AG04450 (cell line): ENCODE measurements around the gene COTL1. TPM values are rescaled to one million over a fixed set of nuclear protein-coding genes. Genes with fewer than 3 reads are reported as not detected.
A peak's percentile ranks its signal among the peaks of the same experiment; 100 is the strongest.
"Not testable (repeated sequence)": the region's sequence is repeated elsewhere in the genome, so short reads cannot be mapped to it uniquely, and the experiment has no call there.

Experiments used
- CTCF ChIA-PET: fragments of 300-600, 350-600 bp; formaldehyde crosslinking; extraction: SDS; loops from one replicate; lab custom pipeline; 2022; ENCODE audit warnings: antibody characterized with exemption, inconsistent platforms; lab: Charles Lee
- POLR2A ChIA-PET: fragments of 350-600 bp; formaldehyde crosslinking; extraction: SDS; loops from one replicate; lab custom pipeline; 2021; ENCODE audit warnings: antibody characterized with exemption, inconsistent platforms; lab: Yijun Ruan, JAX
- DNase-seq: peaks from one replicate; pipeline ENCODE4 v3.0.0-alpha.2; 2011; ENCODE audit warnings: low read depth, low spot score
- H3K27ac ChIP-seq: one replicate; pipeline ENCODE4 v1.5.1; 2012; ENCODE audit warnings: low read depth, low read length, control low read depth
- H3K27me3 ChIP-seq: one replicate; pipeline ENCODE4 v1.6.0; 2012; ENCODE audit warnings: low read length; ENCODE audit not compliant: control insufficient read depth, insufficient read depth
- H3K4me3 ChIP-seq: 2 replicates; pipeline ENCODE4 v1.5.1; 2011; ENCODE audit warnings: mild to moderate bottlenecking, low read depth, low read length, control low read depth
- H3K9me3 ChIP-seq: 2 replicates; pipeline ENCODE4 v1.5.1; 2012; ENCODE audit warnings: low read length; ENCODE audit not compliant: control insufficient read depth, insufficient read depth
- CTCF ChIP-seq: IDR thresholded peaks from 2 replicates; pipeline ENCODE4 v1.5.1; 2011; ENCODE audit warnings: low read depth, low read length, control low read depth, inconsistent platforms
- polyA plus RNA-seq: library from polyadenylated mRNA; depleted of rRNA; stranded (reverse); fragments of >200 nt; gene quantifications from 2 replicates; pipeline ENCODE4 v1.2.3, GENCODE V29; 2011; rRNA removed

The COTL1 gene
- polyA plus RNA-seq, 1 experiment: 153 TPM

GRCh38 chr16:84519855-84520254, 98.0 kb downstream of the COTL1 start:
- no peak overlapping the region for H3K4me3 ChIP-seq
- TF ChIP-seq CTCF: no peak
- no peak overlapping the region for H3K27ac ChIP-seq
- no peak for DNase-seq
- ChIA-PET CTCF (interaction anchor here (0.8 to 3.7 kb wide), 3 partner anchors 9 to 103 kb away, joined by 3 to 15 read pairs (median 5); no protein-coding TSS in a partner anchor), POLR2A (interaction anchor here (0.7 kb wide), 1 partner anchor 12 kb away, joined by 3 read pairs; no protein-coding TSS in a partner anchor)
- H3K9me3 ChIP-seq: no peaks in the 10 kb centered on the region; the same call in none of the 2 replicates
- no peaks in the 10 kb centered on the region for H3K27me3 ChIP-seq

- ChIA-PET CTCF (interaction anchor here (0.6 to 3.7 kb wide), 3 partner anchors 8 to 236 kb away, joined by 3 to 15 read pairs (median 8); no protein-coding TSS in a partner anchor), POLR2A (interaction anchor here (2.3 kb wide), 1 partner anchor 13 kb away, joined by 11 read pairs; no protein-coding TSS in a partner anchor)
- Histone ChIP-seq H3K9me3 (no peaks in the 10 kb centered on the region; the same call in none of the 2 replicates), H3K27me3 (no peaks in the 10 kb centered on the region), H3K27ac (no peak overlapping the region), H3K4me3 (no peak overlapping the region)
- TF ChIP-seq CTCF: no peak
- DNase-seq: no peak
These were observed 99.0 kb downstream of the COTL1 start for GRCh38 chr16:84518804-84519341.

GRCh38 chr16:84518220-84518619, 99.7 kb downstream of the COTL1 start:
- H3K4me3 ChIP-seq, DNase-seq, H3K9me3 ChIP-seq, H3K27me3 ChIP-seq: not testable (repeated sequence)
- ChIA-PET POLR2A (interaction anchor here (2.3 kb wide), 1 partner anchor 14 kb away, joined by 11 read pairs; no protein-coding TSS in a partner anchor), CTCF (interaction anchor here (0.6 to 1.6 kb wide), 2 partner anchors 13 to 233 kb away, joined by 3 to 8 read pairs; no protein-coding TSS in a partner anchor)
- H3K27ac ChIP-seq: peak overlapping the region; percentile 11

- DNase-seq: no peak
- Histone ChIP-seq H3K27ac (no peak overlapping the region), H3K4me3 (no peak overlapping the region), H3K9me3 (no peaks in the 10 kb centered on the region), H3K27me3 (no peaks in the 10 kb centered on the region)
- POLR2A ChIA-PET: interaction anchor here (2.3 kb wide), 1 partner anchor 15 kb away, joined by 11 read pairs; no protein-coding TSS in a partner anchor
- CTCF ChIA-PET: interaction anchor here (0.6 to 1.6 kb wide), 3 partner anchors 12 to 233 kb away, joined by 3 to 8 read pairs (median 3); no protein-coding TSS in a partner anchor
- TF ChIP-seq CTCF: no peak
These were observed 100.5 kb downstream of the COTL1 start for GRCh38 chr16:84517366-84517765.

Other genes with a start within 250 kb of the COTL1 start
- not detected in 2 replicates for gene ATP2C2, start 249.5 kb downstream of the COTL1 start, polyA plus RNA-seq
- gene MEAK7, start 113.4 kb downstream of the COTL1 start, polyA plus RNA-seq: 22.8 and 26.2 TPM in 2 replicates
- gene KLHL36, start 30.4 kb upstream of the COTL1 start, polyA plus RNA-seq: 32.6 and 38.3 TPM in 2 replicates
- 54.9 and 79.3 TPM in 2 replicates for gene USP10, start 81.9 kb upstream of the COTL1 start, polyA plus RNA-seq
- 91.5 and 103 TPM in 2 replicates for gene CRISPLD2, start 201.9 kb upstream of the COTL1 start, polyA plus RNA-seq